ENCODE data around the gene SYDE2. TPM values are rescaled to one million over a fixed set of nuclear protein-coding genes. Genes with fewer than 3 reads are reported as not detected.
"Not testable (repeated sequence)": the region's sequence is repeated elsewhere in the genome, so short reads cannot be mapped to it uniquely, and the experiment has no call there.

SYDE2 gene, protein sequence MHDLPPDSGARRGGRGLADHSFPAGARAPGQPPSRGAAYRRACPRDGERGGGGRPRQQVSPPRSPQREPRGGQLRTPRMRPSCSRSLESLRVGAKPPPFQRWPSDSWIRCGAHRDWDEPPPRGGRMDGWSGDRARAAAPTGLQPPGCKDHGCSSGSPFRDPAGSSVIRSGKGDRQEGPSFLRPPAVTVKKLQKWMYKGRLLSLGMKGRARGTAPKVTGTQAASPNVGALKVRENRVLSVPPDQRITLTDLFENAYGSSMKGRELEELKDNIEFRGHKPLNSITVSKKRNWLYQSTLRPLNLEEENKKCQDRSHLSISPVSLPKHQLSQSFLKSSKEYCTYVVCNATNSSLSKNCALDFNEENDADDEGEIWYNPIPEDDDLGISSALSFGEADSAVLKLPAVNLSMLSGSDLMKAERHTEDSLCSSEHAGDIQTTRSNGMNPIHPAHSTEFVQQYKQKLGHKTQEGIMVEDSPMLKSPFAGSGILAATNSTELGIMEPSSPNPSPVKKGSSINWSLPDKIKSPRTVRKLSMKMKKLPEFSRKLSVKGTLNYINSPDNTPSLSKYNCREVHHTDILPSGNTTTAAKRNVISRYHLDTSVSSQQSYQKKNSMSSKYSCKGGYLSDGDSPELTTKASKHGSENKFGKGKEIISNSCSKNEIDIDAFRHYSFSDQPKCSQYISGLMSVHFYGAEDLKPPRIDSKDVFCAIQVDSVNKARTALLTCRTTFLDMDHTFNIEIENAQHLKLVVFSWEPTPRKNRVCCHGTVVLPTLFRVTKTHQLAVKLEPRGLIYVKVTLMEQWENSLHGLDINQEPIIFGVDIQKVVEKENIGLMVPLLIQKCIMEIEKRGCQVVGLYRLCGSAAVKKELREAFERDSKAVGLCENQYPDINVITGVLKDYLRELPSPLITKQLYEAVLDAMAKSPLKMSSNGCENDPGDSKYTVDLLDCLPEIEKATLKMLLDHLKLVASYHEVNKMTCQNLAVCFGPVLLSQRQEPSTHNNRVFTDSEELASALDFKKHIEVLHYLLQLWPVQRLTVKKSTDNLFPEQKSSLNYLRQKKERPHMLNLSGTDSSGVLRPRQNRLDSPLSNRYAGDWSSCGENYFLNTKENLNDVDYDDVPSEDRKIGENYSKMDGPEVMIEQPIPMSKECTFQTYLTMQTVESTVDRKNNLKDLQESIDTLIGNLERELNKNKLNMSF
- 10 to 100 TPM; 12.2 to 17.5 TPM for total RNA-seq

GRCh38 chr1:85200463-85201339, at the start of gene SYDE2:
Gene SYDE2, minus strand, starts transcription at chr1:85201016. Its CDS starts 20 bp downstream, at chr1:85200996.
- Histone ChIP-seq H3K27ac (peak within 1 kb of the TSS; percentile 77 to 99 (median 96)), H3K9me3 (no peaks in the 10 kb centered on the region), H3K27me3 (no peaks in the 10 kb centered on the region), H3K4me3 (peak within 1 kb of the TSS; percentile 67 to 86), H3K36me3 (replicated peaks in 1 of 2; ENCODE audit: insufficient read depth in 1 of 2, low read depth in 2 of 2) (no peaks in the 10 kb centered on the region), H3K4me1 (peaks cover 34% of the 10 kb centered on the region)
- intact Hi-C loops (cut with DNase I), result no loop called here
- DNase-seq (peak; percentile 85 to 89 (median 88)), ATAC-seq (peak; percentile 92)
- peak in 2 of 7 experiments; percentile 19 to 25 for TF ChIP-seq CTCF (IDR thresholded peaks at IDR 0.05)
- TF ChIP-seq POLR2A (IDR thresholded peaks at IDR 0.05), result peak; percentile 81 to 92 (median 89)
- WGBS, 2 donors, result 0% methylated on average over 85 of the region's 99 CpGs; no CpG with 5 or more reads in 1 of the 2 donors

DNA sequence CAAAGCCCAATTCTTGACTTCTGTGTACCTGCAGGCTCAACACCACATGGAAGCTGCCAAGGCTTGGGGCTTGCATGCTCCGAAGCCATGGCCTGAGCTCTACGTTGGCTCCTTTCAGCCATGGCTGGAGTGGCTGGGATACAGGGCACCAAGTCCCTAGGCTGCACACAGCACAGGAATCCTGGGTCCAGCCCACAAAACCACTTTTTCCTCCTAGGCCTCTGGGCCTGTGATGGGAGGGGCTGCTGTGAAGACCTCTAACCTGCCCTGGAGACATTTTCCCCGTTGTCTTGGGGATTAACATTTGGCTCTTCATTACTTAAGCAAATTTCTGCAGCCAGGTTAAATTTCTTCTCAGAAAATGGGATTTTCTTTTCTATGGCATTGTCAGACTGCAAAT, 48.2 kb upstream of the SYDE2 start:
- H3K36me3 ChIP-seq (replicated peaks in 1 of 2; ENCODE audit: insufficient read depth in 1 of 2, low read depth in 2 of 2); H3K9me3 ChIP-seq; H3K4me1 ChIP-seq; DNase-seq; H3K27ac ChIP-seq; H3K27me3 ChIP-seq; H3K4me3 ChIP-seq; ATAC-seq: not testable (repeated sequence)
- 91 to 100% methylated on average over 2 to 3 of the region's 3 CpGs for WGBS, 2 donors
- intact Hi-C loops (cut with DNase I), result loop anchor here (5.0 kb wide), 1 partner anchor 137 kb away; no protein-coding TSS in a partner anchor

DNA sequence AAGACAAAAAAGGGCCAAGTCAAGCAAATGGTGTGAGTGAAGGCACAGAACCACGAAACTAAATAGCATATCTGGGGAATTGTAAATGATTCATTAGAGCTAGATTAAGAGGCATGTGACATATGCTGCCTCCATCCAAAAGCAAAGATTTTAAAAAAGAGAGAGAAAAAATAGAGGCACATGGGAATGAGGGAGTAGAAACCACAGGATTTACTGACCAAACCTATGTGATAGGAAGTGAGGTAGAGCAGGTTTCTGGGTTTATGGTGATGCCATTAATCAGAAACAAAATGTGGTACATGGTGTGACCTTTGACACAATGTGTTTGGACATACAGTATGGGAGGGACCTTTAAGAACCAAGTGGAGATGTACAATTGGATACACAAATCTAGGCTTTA, 45.1 kb upstream of the SYDE2 start:
- intact Hi-C loops (cut with DNase I), result loop anchor here (5.0 kb wide), 1 partner anchor 134 kb away; no protein-coding TSS in a partner anchor

DNA sequence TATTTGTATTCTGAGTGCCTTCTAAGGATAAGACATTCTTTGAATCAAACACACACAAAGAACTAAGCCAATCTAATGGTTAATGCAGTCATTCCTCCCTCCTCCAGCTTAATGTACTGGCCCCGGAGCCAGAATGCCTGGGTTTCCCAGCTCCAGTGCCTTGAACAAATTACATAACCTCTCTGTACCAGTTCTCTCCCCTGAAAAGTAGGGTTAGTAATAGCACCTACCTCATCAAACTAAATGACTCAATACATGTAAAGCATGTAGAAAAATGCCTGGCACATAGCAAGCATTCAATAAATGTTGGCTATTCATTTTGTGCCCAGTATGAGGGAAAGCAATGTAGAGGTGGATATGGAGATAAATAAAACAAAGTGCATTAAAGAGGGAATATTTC, 44.6 kb upstream of the SYDE2 start:
- WGBS, 2 donors, result 72 to 74% methylated on average over 1 of the region's 1 CpG
- peaks cover 9% of the 10 kb centered on the region for H3K4me1 ChIP-seq

More for the DNA sequence above, 45.1 kb upstream of the SYDE2 start:
- no peak for TF ChIP-seq CTCF (IDR thresholded peaks at IDR 0.05)
- TF ChIP-seq POLR2A (IDR thresholded peaks at IDR 0.05), result no peak
- DNase-seq, result no peak
- no peaks in the 10 kb centered on the region for H3K36me3 ChIP-seq (replicated peaks in 1 of 2; ENCODE audit: insufficient read depth in 1 of 2, low read depth in 2 of 2)
- H3K4me1 ChIP-seq, result peaks cover 4% of the 10 kb centered on the region
- H3K27ac ChIP-seq, result no peak overlapping the region
- 42 to 43% methylated on average over 1 of the region's 1 CpG for WGBS, 2 donors
- H3K4me3 ChIP-seq, result no peak overlapping the region
- no peak for ATAC-seq
- H3K27me3 ChIP-seq, result no peaks in the 10 kb centered on the region
- no peaks in the 10 kb centered on the region for H3K9me3 ChIP-seq

More for the DNA sequence above, 44.6 kb upstream of the SYDE2 start:
- intact Hi-C loops (cut with DNase I), result loop anchor here (5.0 kb wide), 1 partner anchor 133 kb away; no protein-coding TSS in a partner anchor
- Histone ChIP-seq H3K36me3 (replicated peaks in 1 of 2; ENCODE audit: insufficient read depth in 1 of 2, low read depth in 2 of 2) (no peaks in the 10 kb centered on the region), H3K9me3 (no peaks in the 10 kb centered on the region), H3K4me3 (no peak overlapping the region), H3K27me3 (no peaks in the 10 kb centered on the region), H3K27ac (no peak overlapping the region)
- DNase-seq (no peak), ATAC-seq (no peak)
- TF ChIP-seq CTCF (IDR thresholded peaks at IDR 0.05), result no peak
- TF ChIP-seq POLR2A (IDR thresholded peaks at IDR 0.05), result no peak
